Endothelial cell of umbilical vein (primary cell): ENCODE data around the gene NACAD. TPM values are rescaled to one million over a fixed set of nuclear protein-coding genes. Genes with fewer than 3 reads are reported as not detected.

Experiments used
- BruUV-seq: library from RNA; stranded (reverse); fragments of 400-500 nt; replicated peaks from 2 replicates; lab custom pipeline; 2021; lab: Mats Ljungman, UMichigan
- CTCF ChIA-PET: fragments of 300-600, 350-600 bp; sonication (Branson Sonifier 250); formaldehyde crosslinking; loops from one replicate; lab custom pipeline; 2021; ENCODE audit warnings: antibody characterized with exemption, inconsistent platforms; lab: Charles Lee
- POLR2A ChIA-PET: fragments of 300-600, 350-600 bp; sonication (Branson Sonifier 250); formaldehyde crosslinking; loops from one replicate; lab custom pipeline; 2021; ENCODE audit warnings: antibody characterized with exemption, inconsistent platforms; lab: Charles Lee
- DNase-seq: peaks from one replicate; pipeline ENCODE4 v3.0.0-alpha.2; 2011; ENCODE audit warnings: low read depth, low spot score
- FAIRE-seq: peaks from 2 replicates; lab custom pipeline; 2011; peaks lifted over from hg19 to GRCh38; lab: Jason Lieb, UNC
- H2AFZ ChIP-seq: 2 replicates; pipeline ENCODE4 v1.6.0; 2012; ENCODE audit warnings: low read depth, low read length, control low read depth, inconsistent platforms
- H3K27ac ChIP-seq: 2 replicates; pipeline ENCODE4 v1.5.1; 2011; ENCODE audit warnings: low read depth, mild to moderate bottlenecking, control low read depth, low read length, moderate library complexity; ENCODE audit not compliant: insufficient read depth
- H3K27me3 ChIP-seq, 2 experiments: 2 replicates each; pipeline versions ENCODE4 v1.6.0 to v1.6.1; 2011; ENCODE audit warnings: low read length in 2 of 2, mixed read lengths in 1 of 2; ENCODE audit not compliant: control insufficient read depth in 2 of 2, insufficient read depth in 2 of 2
- H3K36me3 ChIP-seq, 2 experiments: 2 replicates in 1 of 2; 3 replicates in 1 of 2; pipeline ENCODE4 v1.5.1; 2011; ENCODE audit warnings: low read length in 2 of 2, mild to moderate bottlenecking in 1 of 2, moderate library complexity in 1 of 2; ENCODE audit not compliant: control insufficient read depth in 2 of 2, insufficient read depth in 2 of 2; ENCODE audit errors: extremely low read depth in 1 of 2
- H3K4me1 ChIP-seq: 3 replicates; pipeline ENCODE4 v1.5.1; 2011; ENCODE audit warnings: mild to moderate bottlenecking, low read length; ENCODE audit not compliant: control insufficient read depth, insufficient read depth; ENCODE audit errors: extremely low read depth
- H3K4me2 ChIP-seq: 2 replicates; pipeline ENCODE4 v1.6.1; 2011; ENCODE audit warnings: low read length, control low read depth, mixed read lengths; ENCODE audit not compliant: insufficient read depth
- H3K4me3 ChIP-seq, 3 experiments: fragments of 200-600 bp in 1 of 3; sonication (generic), shearing (Covaris generic) in 1 of 3; replicated peaks in 1 of 3; 2 replicates each; pipeline ENCODE4 v1.5.1; 2011 to 2016; ENCODE audit warnings: control low read depth in 3 of 3, low read length in 3 of 3, mild to moderate bottlenecking in 2 of 3, inconsistent platforms in 1 of 3, low read depth in 1 of 3, moderate library complexity in 1 of 3; ENCODE audit not compliant: insufficient read depth in 1 of 3
- H3K79me2 ChIP-seq: 2 replicates; pipeline ENCODE4 v1.6.0; 2012; ENCODE audit warnings: low read length, inconsistent platforms; ENCODE audit not compliant: control insufficient read depth, insufficient read depth
- H3K9ac ChIP-seq: replicated peaks from 2 replicates; pipeline ENCODE3; 2011; ENCODE audit warnings: low read length, control low read depth; ENCODE audit not compliant: insufficient read depth; ENCODE audit errors: extremely low read depth
- H3K9me1 ChIP-seq: replicated peaks from 3 replicates; pipeline ENCODE4 v1.6.0; 2011; ENCODE audit warnings: mild to moderate bottlenecking, low read length; ENCODE audit not compliant: control insufficient read depth, insufficient read depth; ENCODE audit errors: extremely low read depth
- H3K9me3 ChIP-seq: replicated peaks from 2 replicates; pipeline ENCODE4 v1.5.1; 2012; ENCODE audit warnings: low read length, inconsistent platforms; ENCODE audit not compliant: control insufficient read depth, insufficient read depth
- H4K20me1 ChIP-seq: replicated peaks from 2 replicates; pipeline ENCODE3; 2011; ENCODE audit warnings: mild to moderate bottlenecking, low read length; ENCODE audit not compliant: control insufficient read depth, insufficient read depth; ENCODE audit errors: extremely low read depth
- CTCF ChIP-seq, 2 donors: IDR thresholded peaks; 1 replicate in 1 of 2; 2 replicates in 1 of 2; pipeline ENCODE4 v1.5.1; 2011; ENCODE audit warnings: low read length in 2 of 2, mild to moderate bottlenecking in 2 of 2, moderate library complexity in 2 of 2, control low read depth in 1 of 2, inconsistent platforms in 1 of 2, low read depth in 1 of 2; ENCODE audit not compliant: insufficient read depth in 1 of 2; ENCODE audit errors: extremely low read depth in 1 of 2
- EZH2 ChIP-seq: IDR thresholded peaks from 2 replicates; pipeline ENCODE4 v1.6.1; 2012; ENCODE audit warnings: borderline replicate concordance, low read depth, mild to moderate bottlenecking, moderate library complexity, low read length, inconsistent platforms; ENCODE audit not compliant: severe bottlenecking
- GATA2 ChIP-seq: IDR thresholded peaks from 2 replicates; pipeline ENCODE4 v1.7.0; 2011; ENCODE audit warnings: low read depth, mild to moderate bottlenecking, moderate library complexity, mixed read lengths, low read length; ENCODE audit not compliant: insufficient read length, insufficient read depth
- MYC ChIP-seq: IDR thresholded peaks from one replicate; pipeline ENCODE4 v1.6.1; 2011; ENCODE audit warnings: mild to moderate bottlenecking, low read depth, low read length
- POLR2A ChIP-seq: IDR thresholded peaks from 2 replicates; pipeline ENCODE4 v1.6.1; 2012; ENCODE audit warnings: low read depth, mild to moderate bottlenecking, control low read depth, low read length
- dilution Hi-C: fragments of 300-500 bp; cut with MboI; formaldehyde crosslinking; loops from one replicate; pipeline ENCODE4 v1.15.0; 2019; ENCODE audit warnings: low sequenced_read_pairs; ENCODE audit not compliant: extremely low pct_ligation_motif_present
- intact Hi-C: fragments of 100-400 bp; cut with micrococcal nuclease; formaldehyde crosslinking; loops from one replicate; pipeline ENCODE4 v1.10.0; 2022
- polyA plus RNA-seq, 4 experiments: library from polyadenylated mRNA; depleted of rRNA in 3 of 4; stranded (reverse) in 3 of 4; unstranded in 1 of 4; fragments of >200 nt; gene quantifications; 2 replicates each; pipeline versions ENCODE4 v1.2.1 to v1.2.3, GENCODE V29; 2011 to 2012; ENCODE audit warnings: missing spikeins in 1 of 4
- total RNA-seq: library from RNA; stranded (reverse); gene quantifications from 2 replicates; pipeline ENCODE4 v1.2.3, GENCODE V29; 2021

The NACAD gene
- total and polyA plus RNA-seq, 2 donors (not counting 3 experiments of a cell fraction or from before 2014, with no cell fraction given) = 1.4 to 6.6 TPM

DNA sequence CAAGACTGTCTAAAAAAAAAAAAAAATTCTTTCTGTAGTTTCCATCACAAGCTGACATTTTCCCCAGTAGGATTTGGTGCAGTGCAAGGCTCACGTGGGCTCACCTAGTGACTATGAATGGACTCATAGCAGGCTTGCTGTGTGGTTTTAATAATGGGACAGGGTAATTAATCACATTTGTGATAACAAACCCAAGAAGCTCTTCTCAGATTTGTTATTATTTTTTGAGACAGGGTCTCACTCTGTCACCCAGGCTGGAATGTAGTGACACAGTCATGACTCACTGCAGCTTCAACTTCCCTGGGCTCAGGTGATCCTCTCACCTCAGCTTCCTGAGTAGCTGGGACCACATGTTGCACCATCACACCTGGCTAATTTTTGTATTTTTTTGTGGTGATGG is 40.0 kb downstream of the NACAD start:
- DNase-seq (no peak), FAIRE-seq (no peak)
- no peak overlapping the region for H3K4me3 ChIP-seq
- dilution Hi-C loops (no loop called here), intact Hi-C loops (no loop called here)
- TF ChIP-seq EZH2 (no peak), GATA2 (no peak), MYC (no peak), POLR2A (no peak)
- ChIA-PET POLR2A (no interaction called here), CTCF (no interaction called here)
- no peak overlapping the region for H3K9ac ChIP-seq
- no peaks in the 10 kb centered on the region for H3K36me3 ChIP-seq
- no peak overlapping the region for H3K27ac ChIP-seq
- H3K4me2 ChIP-seq = no peak overlapping the region
- H3K4me1 ChIP-seq = no peaks in the 10 kb centered on the region
- no peaks in the 10 kb centered on the region for H3K27me3 ChIP-seq
- no TSS peak for BruUV-seq
- no peaks in the 10 kb centered on the region for H3K9me1 ChIP-seq
- no peak overlapping the region for H2AFZ ChIP-seq
- H4K20me1 ChIP-seq = no peaks in the 10 kb centered on the region
- H3K79me2 ChIP-seq = no peaks in the 10 kb centered on the region
- H3K9me3 ChIP-seq = no peaks in the 10 kb centered on the region

GRCh38 chr7:45044338-45044737 is 44.4 kb downstream of the NACAD start:
- POLR2A ChIA-PET = no interaction called here
- Histone ChIP-seq H2AFZ (no peak overlapping the region), H3K4me2 (no peak overlapping the region), H3K27ac (no peak overlapping the region), H3K27me3 (no peaks in the 10 kb centered on the region), H3K9me1 (no peaks in the 10 kb centered on the region), H3K9ac (no peak overlapping the region), H3K4me3 (no peak overlapping the region), H4K20me1 (no peaks in the 10 kb centered on the region), H3K9me3 (no peaks in the 10 kb centered on the region), H3K36me3 (peaks cover 8 to 10% of the 10 kb centered on the region in 2 experiments), H3K4me1 (no peaks in the 10 kb centered on the region), H3K79me2 (no peaks in the 10 kb centered on the region)
- dilution Hi-C loops = no loop called here
- intact Hi-C loops = loop anchor here (5.0 kb wide), 1 partner anchor 42 kb away; the partner anchor contains the start of gene CCM2
- FAIRE-seq (no peak), DNase-seq (no peak)
- BruUV-seq = no TSS peak
- CTCF ChIA-PET = no interaction called here
- TF ChIP-seq CTCF (IDR thresholded peaks at IDR 0.05; ENCODE audit: extremely low read depth in 1 of 2, insufficient read depth in 1 of 2, low read depth in 1 of 2, low read length in 2 of 2) (no peak), GATA2 (no peak), POLR2A (no peak)
